Activated CD4-positive, alpha-beta T cell treated with anti-CD3 and anti-CD28 coated beads, Interleukin-2, amount 50 U/mL, for 24 hours (primary cell): ENCODE data around the gene SLC29A1.
"Not testable (repeated sequence)": the region's sequence is repeated elsewhere in the genome, so short reads cannot be mapped to it uniquely, and the experiment has no call there.

Experiments
- DNase-seq, 2 donors: peaks; one replicate each; pipeline ENCODE4 v3.0.0-alpha.2; 2020; ENCODE audit warnings: low read depth in 1 of 2, low spot score in 1 of 2

The SLC29A1 gene

DNA sequence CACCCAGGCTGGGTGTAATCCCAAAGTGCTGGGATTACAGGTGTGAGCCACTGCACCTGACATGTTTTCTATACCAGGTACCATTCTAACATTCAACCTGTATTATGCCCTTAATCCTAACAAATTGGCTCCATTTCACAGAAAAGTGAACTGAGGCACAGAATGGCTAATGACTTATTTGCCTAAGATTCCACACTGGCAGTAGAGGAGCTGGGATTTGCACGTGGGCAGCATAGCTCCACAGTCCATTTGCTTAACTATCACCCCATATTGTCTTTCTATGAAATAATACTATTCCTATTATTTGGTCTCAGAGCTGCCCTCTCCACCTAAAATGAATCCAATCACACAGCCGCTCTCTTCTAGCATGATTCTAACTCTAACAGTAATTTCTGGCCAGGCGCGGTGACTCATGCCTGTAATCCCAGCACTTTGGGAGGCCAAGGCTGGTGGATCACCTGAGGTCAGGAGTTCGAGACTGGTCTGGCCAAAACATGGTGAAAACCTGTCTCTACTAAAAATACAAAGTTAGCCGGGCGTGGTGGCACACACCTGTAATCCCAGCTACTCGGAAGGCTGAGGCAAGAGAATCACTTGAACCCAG, 30.0 kb upstream of the SLC29A1 start:
- DNase-seq, result no peak

DNA sequence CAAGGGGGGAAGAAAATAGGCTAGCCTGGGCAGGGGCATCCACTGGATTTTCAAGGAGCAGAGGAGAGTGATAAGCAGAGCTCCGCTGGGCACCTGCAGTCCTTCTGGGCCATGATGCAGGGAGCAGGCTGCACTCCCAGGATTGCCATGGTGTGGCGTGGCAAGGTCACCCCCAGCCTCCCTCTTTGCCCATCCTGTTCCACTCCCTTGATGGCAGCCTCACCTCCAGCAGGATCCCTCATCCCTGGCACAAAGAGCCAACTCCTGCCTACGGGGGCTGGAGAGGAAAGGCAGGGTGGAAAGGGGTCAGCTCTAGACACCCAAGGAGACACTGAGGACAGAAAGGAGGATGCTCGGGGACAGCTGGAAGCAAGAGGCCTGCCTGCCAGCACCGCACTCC, 29.1 kb upstream of the SLC29A1 start:
- no peak for DNase-seq

GRCh38 chr6:44196351-44196750, 27.0 kb upstream of the SLC29A1 start:
- not testable (repeated sequence) for DNase-seq

- no peak for DNase-seq
Observed at GRCh38 chr6:44198684-44199083, 24.7 kb upstream of the SLC29A1 start.

DNA sequence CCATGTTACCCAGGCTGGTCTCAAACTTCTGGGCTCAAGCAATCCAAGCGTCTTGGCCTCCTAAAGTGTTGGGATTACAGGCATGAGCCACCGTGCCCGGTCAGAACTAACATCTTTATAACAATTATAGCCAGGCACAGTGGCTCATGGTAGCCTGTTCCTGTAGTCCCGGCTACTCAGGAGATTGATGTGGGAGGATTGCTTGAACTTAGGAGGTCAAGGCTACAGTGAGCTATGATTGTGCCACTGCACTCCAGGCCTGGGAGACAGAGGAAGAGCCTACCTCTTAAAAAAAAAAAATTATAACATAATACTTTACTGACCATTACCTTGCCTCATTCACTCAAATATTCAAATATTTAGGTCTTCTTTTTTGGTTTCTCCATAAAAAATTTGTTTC, 23.5 kb upstream of the SLC29A1 start:
- no peak for DNase-seq

DNA sequence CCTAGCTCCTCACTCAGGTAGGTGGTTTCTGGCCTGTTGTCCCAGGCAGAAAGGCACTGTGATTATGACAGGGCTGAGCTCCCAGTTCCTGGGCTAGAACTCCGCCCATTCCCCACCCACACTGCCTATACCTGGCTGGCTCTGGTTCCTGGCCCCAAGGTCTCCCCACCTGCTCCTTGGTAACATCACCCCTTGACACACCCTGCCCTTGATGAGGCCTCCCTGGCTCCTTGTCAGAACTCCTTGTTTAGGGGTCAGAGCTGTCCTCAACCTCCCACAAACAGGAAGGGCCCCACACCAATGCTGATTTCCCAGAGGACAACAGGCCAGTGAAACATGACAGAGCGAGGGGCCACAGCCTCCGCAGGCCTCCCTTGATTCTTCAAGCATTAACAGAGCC, 22.2 kb upstream of the SLC29A1 start:
- no peak for DNase-seq

DNA sequence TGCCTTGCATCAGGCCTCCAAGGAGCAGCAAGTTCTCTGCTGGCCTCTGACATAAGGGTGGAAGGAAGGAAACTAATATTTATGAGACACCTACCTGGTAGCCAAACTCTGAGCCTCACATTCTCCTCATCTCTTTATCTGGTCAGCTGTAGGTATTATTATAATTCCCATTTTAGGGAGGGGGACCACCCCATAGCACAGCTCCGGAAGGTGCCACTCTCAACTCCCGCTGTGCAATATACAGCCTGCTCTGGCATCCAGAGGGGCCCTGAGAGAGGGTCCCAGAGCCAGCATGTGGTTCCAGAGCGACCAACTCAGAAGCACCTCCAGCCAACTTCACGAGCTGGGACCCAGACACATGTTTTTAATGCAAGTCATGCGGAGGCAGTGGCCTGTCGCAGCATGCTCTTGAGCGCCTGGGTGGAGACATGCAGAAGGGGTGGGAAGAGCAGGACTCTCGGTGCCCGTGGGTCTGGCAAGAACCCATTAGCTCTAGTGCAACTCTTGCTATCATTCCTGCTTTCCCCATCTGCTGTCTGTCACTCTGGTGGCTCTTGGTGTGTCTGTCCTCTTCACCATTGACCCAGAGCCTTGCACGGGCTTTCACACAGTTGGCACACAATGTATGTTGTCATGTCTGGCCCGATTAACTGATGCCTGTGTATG, 21.6 kb upstream of the SLC29A1 start:
- DNase-seq, result no peak

DNA sequence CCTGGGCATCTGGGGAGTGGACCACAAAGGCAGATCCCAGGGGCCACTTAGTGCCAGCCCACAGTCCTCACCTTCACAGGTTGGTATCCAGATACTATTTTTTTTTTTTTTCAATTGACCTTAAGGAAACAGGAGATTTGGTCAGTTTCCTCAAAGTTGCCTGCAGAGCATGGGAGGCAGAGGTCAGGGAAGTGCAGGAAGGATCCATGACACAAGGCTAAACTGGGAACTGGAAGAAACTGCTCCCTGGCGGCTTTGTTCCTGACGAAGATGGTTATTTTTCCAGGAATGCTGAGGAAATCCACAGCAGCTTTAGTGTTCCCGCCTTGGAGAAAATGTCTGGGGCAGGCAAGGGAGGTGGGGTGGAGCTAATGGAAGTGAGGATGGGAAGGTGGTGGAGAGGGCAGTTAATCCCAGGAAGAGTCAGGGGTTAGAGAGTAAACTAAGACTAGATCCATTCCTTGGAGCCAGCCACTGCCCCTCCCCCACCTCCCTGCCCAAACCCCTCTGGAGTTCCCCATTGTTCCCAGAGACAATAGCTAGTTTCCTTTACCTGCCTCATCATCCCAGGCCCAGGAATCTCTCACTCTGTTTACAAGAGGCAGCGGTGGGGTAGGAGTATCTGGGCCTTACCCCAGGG, 20.9 kb upstream of the SLC29A1 start:
- DNase-seq, result no peak

DNA sequence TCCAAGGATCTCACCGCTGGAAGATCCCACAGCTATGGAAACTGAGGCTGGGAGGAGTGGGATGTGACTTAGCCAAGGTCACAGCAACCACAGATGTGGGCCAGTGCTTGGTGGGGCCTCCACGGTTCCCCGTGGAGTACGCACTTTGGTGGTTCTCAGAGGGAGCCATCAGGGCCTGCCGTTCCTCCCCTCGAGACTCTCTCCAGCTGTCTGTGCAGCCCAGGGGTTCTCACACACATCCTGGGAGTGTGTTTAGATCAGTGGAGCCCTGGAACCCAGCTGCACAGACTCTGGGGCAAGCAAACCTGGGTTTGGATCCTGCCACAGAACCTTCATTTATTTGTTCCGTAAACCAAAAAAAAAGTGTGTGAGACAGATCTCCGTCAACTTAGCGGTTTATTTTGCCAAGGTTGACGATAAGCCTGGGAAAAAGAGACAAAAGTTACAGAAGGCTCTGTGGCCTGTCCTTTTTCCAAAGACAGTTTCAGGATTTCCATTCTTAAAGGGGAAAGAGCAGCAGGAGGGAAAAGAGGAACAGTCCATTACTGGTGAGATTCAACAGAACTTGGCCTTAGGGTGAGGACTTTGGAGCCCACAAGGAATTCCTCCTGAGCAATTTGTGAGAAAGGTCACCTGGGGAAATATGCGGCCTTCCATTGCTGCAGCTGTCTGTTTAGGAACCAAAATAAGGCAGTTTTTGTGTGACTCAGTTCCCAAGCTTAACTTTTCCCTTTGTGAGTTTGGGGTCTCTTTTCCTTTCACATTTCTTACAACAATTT, 20.2 kb upstream of the SLC29A1 start:
- DNase-seq, result no peak

GRCh38 chr6:44203955-44204354, 19.4 kb upstream of the SLC29A1 start:
- DNase-seq, result no peak

DNA sequence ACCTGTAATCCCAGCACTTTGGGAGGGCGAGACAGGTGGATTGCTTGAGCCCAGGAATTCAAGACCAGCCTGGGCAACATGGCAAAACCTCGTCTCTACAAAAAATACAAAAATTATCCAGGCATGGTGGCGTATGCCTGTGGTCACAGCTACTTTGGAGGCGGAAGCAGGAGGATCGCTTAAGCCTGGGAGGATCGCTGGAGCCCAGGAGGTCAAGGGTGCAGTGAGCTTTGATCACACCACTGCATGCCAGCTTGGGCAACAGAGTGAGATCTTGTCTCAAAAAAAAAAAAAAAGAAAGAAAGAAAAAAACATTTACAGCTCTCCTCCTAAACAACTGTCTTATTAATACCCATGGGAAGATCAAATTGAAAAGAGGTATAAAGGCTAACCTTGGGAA, 15.4 kb upstream of the SLC29A1 start:
- no peak for DNase-seq

- DNase-seq, result no peak
Observed at GRCh38 chr6:44211284-44211683, 12.1 kb upstream of the SLC29A1 start.

DNA sequence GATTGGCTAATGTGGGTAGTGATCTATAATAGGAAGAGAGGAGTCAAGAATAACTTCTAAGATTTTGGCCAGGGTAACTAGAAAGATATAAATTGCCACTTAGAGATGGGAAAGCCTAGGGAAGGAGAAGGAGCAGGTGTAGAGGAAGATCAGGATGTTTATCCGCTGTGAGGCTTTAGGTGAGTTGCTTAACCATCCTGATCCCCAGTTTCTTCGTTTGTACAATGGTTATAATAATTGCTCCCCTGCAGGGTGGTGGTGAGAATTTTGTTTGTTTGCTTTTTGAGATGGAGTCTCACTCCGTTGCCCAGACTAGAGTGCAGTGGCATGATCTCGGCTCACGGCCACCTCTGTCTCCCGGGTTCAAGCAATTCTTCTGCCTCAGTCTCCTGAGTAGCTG, 9.1 kb upstream of the SLC29A1 start:
- DNase-seq, result no peak

DNA sequence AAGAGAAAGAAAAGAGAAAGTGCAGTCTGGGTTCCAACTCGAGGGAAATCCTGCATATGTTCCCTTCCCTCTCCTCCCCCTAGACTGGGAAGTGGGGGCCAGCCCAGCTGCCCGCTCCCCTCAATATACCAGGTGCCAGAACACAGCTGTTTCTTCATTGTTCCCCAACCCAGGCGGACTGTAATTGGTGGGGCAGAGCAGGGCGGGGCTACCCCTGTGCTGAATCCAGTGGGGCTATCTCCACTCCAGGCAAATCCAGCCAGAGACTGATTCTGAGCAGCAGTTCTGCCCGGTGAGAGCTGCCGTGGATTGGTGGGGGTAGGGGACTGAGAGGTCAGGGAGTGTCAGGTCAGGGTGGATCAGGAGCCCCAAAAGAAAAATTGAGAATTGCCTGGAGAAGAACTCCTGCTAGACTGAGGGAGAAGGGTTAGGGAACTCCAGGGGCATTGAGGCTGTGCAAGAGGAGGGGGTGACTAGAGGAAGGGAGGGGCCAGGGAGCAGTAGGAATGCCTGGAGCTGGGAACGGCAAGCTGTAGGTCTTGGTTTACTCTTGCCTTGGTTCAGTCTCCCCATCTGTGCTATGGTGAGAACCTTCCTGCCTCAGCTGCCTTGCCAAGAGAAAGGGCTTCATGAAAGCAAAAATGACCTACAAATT, 6.6 kb upstream of the SLC29A1 start, which contains the start of gene MYMX:
MYMX (plus strand) TSS at position 250 of the 655 bp plus-strand sequence. CDS start 546 bp downstream, outside the sequence.
- DNase-seq, result no peak

GRCh38 chr6:44217332-44218143, 5.9 kb upstream of the SLC29A1 start:
- no peak for DNase-seq

DNA sequence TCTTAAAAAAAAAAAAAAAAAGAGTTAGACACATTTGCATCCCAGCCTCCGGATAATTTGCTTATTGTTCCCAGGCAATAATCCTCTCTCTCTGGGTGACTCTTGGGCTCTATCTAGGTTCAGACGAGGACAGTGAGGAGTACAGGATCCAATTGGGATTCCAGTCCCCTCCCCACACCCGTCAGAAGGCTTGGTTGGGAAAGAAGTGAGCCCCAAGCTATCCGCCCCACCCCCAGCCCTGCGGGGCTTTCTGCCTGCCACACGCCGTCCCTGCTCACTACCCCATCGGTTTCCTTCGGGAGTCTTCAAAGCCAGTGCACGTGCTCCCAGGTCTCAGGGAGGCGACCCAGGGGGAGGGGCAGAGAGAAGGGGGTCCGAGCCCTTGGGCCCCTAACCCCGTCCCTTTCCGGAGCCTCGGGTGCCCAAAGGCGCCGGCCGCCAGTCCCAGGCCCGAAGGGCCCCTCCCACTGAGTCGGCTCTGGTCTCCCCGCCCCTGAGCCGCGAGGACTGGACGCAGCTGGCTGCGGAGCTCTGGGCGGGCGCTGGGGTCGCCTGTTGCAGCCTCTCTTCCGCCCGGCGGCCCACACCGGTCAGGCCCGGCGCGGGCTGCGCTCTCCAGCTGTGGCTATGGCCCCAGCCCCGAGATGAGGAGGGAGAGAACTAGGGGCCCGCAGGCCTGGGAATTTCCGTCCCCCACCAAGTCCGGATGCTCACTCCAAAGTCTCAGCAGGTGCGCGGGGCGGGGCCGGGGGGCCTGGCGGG, 4.2 kb upstream of the SLC29A1 start:
- DNase-seq, result no peak

DNA sequence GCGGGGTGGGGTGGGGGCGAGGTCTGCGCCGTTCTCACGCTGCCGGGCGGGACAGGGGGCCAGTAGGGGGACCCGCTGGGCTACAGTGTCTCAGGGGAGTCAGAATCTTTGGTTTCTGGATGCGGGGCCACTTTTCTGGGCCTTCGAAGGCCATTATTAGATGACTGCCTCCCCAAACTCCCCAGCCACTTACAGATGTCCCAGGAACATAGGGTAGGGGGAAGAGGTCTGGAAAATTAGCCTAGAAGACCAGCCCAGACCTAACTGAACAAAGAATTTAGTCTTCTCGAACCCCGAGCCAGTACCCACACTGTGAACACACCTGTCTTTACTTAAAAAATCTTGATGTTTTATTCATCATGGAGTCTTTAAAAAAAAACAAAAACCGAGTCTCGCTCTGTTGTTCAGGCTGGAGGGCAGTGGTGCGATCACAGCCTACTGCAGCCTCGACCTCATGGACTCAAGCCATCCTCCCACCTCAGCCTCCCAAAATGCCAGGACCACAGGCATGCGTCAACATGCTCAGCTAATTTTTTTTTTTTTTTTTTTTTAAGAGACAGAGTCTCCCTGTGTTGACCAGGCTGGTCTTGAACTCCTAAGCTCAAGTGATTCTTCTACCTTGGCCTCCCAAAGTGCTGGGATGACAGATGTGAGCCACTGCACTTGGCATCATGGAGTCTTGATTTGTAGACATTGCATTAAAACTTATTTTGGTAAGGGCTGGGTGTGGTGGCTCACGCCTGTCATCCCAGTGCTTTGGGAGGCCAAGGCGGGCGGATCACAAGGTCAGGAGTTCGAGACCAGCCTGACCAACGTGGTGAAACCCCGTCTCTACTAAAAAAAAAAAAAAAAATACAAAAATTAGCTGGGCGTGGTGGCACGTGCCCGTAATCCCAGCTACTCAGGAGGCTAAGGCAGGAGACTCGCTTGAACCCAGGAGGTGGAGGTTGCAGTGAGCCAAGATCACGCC, 3.3 kb upstream of the SLC29A1 start:
- DNase-seq, result no peak

DNA sequence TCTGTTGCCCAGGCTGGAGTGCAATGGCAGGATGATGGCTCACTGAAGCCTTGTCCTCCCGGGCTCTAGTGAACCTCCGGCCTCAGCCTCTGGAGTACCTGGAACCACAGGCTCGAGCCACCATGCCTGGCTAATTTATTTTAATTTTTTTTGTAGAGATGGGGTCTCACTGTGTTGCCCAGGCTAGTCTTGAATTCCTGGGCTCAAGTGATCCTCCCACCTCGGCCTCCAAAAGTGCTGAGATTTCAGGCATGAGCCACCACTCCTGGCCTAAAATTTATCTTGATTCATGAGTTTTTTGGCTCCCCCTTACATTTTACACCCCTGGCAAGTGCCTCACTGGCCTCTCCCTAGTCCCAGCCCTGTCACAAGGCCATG, 2.5 kb upstream of the SLC29A1 start:
- DNase-seq, result no peak
